NB4 (cell line): ENCODE measurements around the gene CLPX.
"Not testable (repeated sequence)": the region's sequence is repeated elsewhere in the genome, so short reads cannot be mapped to it uniquely, and the experiment has no call there.

Experiments used
- POLR2A ChIP-seq: IDR thresholded peaks from 2 replicates; pipeline ENCODE4 v1.6.1; 2011; ENCODE audit warnings: mild to moderate bottlenecking; ENCODE audit not compliant: insufficient read length; ENCODE audit errors: extremely low read depth
- TF ChIP-seq, protein P1 (sequence below): IDR thresholded peaks from one replicate; pipeline ENCODE4 v1.5.1; 2012; ENCODE audit warnings: low read depth, low read length

DNA sequence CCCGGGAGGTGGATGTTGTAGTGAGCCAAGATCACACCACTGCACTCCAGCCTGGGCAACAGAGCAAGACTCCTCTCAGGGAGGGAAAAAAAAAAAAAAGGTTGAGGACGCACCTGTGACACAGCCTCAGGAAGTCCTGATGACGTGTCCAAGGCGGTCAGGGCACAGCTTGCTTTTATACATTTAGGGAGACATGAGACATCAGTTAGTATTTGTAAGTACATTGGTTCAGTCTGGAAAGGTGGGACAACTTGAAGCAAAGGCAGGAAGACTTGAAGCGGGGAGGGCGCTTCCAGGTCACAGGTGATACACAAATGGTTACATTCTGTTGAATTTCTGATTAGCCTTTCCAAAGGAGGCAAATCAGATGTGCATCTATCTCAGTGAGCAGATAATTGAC is 46.5 kb downstream of the CLPX start:
- TF ChIP-seq, protein P1, sequence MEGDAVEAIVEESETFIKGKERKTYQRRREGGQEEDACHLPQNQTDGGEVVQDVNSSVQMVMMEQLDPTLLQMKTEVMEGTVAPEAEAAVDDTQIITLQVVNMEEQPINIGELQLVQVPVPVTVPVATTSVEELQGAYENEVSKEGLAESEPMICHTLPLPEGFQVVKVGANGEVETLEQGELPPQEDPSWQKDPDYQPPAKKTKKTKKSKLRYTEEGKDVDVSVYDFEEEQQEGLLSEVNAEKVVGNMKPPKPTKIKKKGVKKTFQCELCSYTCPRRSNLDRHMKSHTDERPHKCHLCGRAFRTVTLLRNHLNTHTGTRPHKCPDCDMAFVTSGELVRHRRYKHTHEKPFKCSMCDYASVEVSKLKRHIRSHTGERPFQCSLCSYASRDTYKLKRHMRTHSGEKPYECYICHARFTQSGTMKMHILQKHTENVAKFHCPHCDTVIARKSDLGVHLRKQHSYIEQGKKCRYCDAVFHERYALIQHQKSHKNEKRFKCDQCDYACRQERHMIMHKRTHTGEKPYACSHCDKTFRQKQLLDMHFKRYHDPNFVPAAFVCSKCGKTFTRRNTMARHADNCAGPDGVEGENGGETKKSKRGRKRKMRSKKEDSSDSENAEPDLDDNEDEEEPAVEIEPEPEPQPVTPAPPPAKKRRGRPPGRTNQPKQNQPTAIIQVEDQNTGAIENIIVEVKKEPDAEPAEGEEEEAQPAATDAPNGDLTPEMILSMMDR, result not testable (repeated sequence)
- TF ChIP-seq POLR2A, result not testable (repeated sequence)
